Vagina (tissue), 2 donors: ENCODE measurements around the gene ACLY. TPM values are rescaled to one million over a fixed set of nuclear protein-coding genes. Genes with fewer than 3 reads are reported as not detected.

Experiments
- DNase-seq, 2 donors: peaks; one replicate each; pipeline ENCODE4 v3.0.0-alpha.2; 2017; ENCODE audit errors: extremely low spot score in 2 of 2
- H3K27ac ChIP-seq: fragments of 200-600 bp; sonication (generic); one replicate; pipeline ENCODE4 v1.5.1; 2019
- H3K27me3 ChIP-seq: fragments of 200-600 bp; sonication (generic); one replicate; pipeline ENCODE4 v1.5.1; 2019
- H3K36me3 ChIP-seq, 2 donors: fragments of 200-600 bp; sonication (generic); one replicate each; pipeline ENCODE4 v1.5.1; 2017 to 2019
- H3K4me1 ChIP-seq: fragments of 200-600 bp; sonication (generic); one replicate; pipeline ENCODE4 v1.5.1; 2019
- H3K4me3 ChIP-seq, 2 donors: fragments of 200-600 bp; sonication (generic); 1 replicate in 1 of 2; 2 replicates in 1 of 2; pipeline ENCODE4 v1.5.1; 2016 to 2019
- H3K9me3 ChIP-seq: fragments of 200-600 bp; sonication (generic); one replicate; pipeline ENCODE4 v1.5.1; 2019
- POLR2A ChIP-seq, 2 donors: fragments of 450-650 bp; IDR thresholded peaks; one replicate each; pipeline ENCODE4 v1.6.1; 2017; ENCODE audit warnings: antibody characterized with exemption in 2 of 2, mild to moderate bottlenecking in 2 of 2, moderate library complexity in 2 of 2
- POLR2AphosphoS5 ChIP-seq, 2 donors: sonication (generic); formaldehyde crosslinking; IDR thresholded peaks; one replicate each; pipeline ENCODE4 v1.9.0; 2017; ENCODE audit warnings: antibody characterized with exemption in 2 of 2, mild to moderate bottlenecking in 2 of 2, low read depth in 1 of 2; ENCODE audit not compliant: insufficient read depth in 1 of 2
- intact Hi-C: fragments of 100-400 bp; cut with DNase I; formaldehyde crosslinking; loops from one replicate; pipeline ENCODE4 v1.15.1; 2023
- total RNA-seq: library from RNA; depleted of rRNA; stranded (reverse); fragments of >200 nt; gene quantifications from one replicate; pipeline ENCODE4 v1.2.3, GENCODE V29; 2016
- TF ChIP-seq, protein P1 (sequence below), 3 experiments: fragments of 450-650 bp in 2 of 3; fragments of 200-600 bp in 1 of 3; sonication (generic) in 1 of 3; IDR thresholded peaks; one replicate each; pipeline ENCODE4 v1.5.1; 2017 to 2019; ENCODE audit warnings: antibody characterized with exemption in 3 of 3, mild to moderate bottlenecking in 2 of 3, moderate library complexity in 2 of 3

ACLY gene
- total RNA-seq, 1 donor from 2014 or later = 74.9 TPM

DNA sequence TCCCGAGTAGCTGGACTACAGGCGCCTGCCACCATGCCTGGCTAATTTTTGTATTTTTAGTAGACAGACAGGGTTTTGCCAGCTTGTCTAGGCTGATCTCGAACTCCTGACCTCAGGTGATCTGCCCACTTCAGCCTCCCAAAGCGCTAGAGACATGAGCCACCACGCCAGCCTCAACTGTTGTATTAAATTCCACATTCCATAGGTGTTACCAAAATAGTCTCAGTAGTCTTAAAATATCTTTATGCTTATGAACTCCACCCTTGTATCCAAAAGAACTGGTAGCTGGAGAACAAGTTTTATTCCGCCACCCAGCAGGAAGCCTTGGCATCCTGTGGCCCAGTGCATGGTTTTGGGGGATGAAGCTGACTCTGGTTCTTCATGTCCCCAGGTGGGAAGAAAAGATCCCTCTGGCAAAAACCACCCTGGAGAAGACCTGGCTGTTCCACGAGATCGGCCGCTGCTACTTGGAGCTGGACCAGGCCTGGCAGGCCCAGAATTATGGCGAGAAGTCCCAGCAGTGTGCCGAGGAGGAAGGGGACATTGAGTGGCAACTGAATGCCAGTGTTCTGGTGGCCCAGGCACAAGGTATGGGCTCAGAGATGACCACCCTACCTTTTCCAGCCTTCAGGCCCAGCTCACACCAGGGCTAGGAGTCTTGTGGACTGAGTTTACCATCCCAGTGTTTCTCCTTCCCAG, 30.2 kb upstream of the ACLY start:
- TF ChIP-seq POLR2AphosphoS5 (IDR thresholded peaks at IDR 0.05; ENCODE audit: insufficient read depth in 1 of 2, low read depth in 1 of 2) (no peak), POLR2A (IDR thresholded peaks at IDR 0.05) (no peak)
- TF ChIP-seq, protein P1, sequence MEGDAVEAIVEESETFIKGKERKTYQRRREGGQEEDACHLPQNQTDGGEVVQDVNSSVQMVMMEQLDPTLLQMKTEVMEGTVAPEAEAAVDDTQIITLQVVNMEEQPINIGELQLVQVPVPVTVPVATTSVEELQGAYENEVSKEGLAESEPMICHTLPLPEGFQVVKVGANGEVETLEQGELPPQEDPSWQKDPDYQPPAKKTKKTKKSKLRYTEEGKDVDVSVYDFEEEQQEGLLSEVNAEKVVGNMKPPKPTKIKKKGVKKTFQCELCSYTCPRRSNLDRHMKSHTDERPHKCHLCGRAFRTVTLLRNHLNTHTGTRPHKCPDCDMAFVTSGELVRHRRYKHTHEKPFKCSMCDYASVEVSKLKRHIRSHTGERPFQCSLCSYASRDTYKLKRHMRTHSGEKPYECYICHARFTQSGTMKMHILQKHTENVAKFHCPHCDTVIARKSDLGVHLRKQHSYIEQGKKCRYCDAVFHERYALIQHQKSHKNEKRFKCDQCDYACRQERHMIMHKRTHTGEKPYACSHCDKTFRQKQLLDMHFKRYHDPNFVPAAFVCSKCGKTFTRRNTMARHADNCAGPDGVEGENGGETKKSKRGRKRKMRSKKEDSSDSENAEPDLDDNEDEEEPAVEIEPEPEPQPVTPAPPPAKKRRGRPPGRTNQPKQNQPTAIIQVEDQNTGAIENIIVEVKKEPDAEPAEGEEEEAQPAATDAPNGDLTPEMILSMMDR (IDR thresholded peaks at IDR 0.05) = no peak
- Histone ChIP-seq H3K27me3 (no peaks in the 10 kb centered on the region), H3K4me1 (no peaks in the 10 kb centered on the region)

DNA sequence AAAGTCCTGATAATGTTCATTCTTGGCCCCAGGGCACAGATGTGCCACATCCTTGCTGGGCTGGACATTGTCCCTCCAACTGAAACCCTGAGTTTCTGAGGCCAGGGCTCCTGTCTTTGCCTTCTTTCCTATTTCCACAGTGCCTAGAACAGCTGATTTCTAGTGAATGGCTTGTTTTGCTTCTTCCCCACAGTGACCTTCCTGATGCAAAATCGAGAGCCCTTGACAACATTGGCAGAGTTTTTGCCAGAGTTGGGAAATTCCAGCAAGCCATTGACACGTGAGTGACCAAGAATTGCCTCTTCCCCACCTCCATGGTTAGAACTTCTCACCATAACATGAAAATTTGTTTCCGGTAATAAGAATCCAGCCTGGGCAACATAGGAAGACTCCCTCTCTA, 26.2 kb upstream of the ACLY start:
- Histone ChIP-seq H3K27me3 (no peaks in the 10 kb centered on the region), H3K36me3 (no peaks in the 10 kb centered on the region), H3K4me3 (no peak overlapping the region), H3K27ac (no peak overlapping the region), H3K9me3 (no peaks in the 10 kb centered on the region), H3K4me1 (no peaks in the 10 kb centered on the region)
- DNase-seq = no peak
- TF ChIP-seq, protein P1 (IDR thresholded peaks at IDR 0.05) = no peak
- TF ChIP-seq POLR2AphosphoS5 (IDR thresholded peaks at IDR 0.05; ENCODE audit: insufficient read depth in 1 of 2, low read depth in 1 of 2) (no peak), POLR2A (IDR thresholded peaks at IDR 0.05) (no peak)
- intact Hi-C loops = no loop called here

More for the DNA sequence above, 30.2 kb upstream of the ACLY start:
- no peak overlapping the region for H3K27ac ChIP-seq
- H3K4me3 ChIP-seq = no peak overlapping the region
- no peaks in the 10 kb centered on the region for H3K9me3 ChIP-seq
- DNase-seq = no peak
- intact Hi-C loops = no loop called here
- H3K36me3 ChIP-seq = no peaks in the 10 kb centered on the region

DNA sequence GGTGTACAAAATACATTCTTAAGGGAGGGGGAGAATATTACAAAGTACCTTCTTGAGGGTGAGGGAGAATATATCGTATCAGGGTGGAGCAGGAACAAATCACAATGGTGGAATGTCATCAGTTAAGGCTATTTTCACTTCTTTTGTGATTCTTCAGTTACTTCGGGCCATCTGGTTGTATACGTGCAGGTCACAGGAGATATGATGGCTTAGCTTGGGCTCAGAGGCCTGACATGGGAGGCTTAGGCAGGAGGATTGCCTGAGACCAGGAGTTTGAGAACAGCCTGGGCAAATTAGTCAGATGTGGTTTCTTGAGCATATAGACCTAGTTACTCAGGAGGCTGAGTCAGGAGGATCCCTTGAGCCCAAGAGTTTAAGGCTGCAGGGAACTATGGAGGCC, 24.7 kb upstream of the ACLY start:
- H3K27ac ChIP-seq = no peak overlapping the region
- no peaks in the 10 kb centered on the region for H3K4me1 ChIP-seq
- intact Hi-C loops = no loop called here
- H3K27me3 ChIP-seq = no peaks in the 10 kb centered on the region
- H3K4me3 ChIP-seq = no peak overlapping the region
- H3K36me3 ChIP-seq = no peaks in the 10 kb centered on the region
- no peak for DNase-seq
- H3K9me3 ChIP-seq = no peaks in the 10 kb centered on the region
- TF ChIP-seq POLR2AphosphoS5 (IDR thresholded peaks at IDR 0.05; ENCODE audit: insufficient read depth in 1 of 2, low read depth in 1 of 2) (no peak), POLR2A (IDR thresholded peaks at IDR 0.05) (no peak)
- TF ChIP-seq, protein P1 (IDR thresholded peaks at IDR 0.05) = no peak

DNA sequence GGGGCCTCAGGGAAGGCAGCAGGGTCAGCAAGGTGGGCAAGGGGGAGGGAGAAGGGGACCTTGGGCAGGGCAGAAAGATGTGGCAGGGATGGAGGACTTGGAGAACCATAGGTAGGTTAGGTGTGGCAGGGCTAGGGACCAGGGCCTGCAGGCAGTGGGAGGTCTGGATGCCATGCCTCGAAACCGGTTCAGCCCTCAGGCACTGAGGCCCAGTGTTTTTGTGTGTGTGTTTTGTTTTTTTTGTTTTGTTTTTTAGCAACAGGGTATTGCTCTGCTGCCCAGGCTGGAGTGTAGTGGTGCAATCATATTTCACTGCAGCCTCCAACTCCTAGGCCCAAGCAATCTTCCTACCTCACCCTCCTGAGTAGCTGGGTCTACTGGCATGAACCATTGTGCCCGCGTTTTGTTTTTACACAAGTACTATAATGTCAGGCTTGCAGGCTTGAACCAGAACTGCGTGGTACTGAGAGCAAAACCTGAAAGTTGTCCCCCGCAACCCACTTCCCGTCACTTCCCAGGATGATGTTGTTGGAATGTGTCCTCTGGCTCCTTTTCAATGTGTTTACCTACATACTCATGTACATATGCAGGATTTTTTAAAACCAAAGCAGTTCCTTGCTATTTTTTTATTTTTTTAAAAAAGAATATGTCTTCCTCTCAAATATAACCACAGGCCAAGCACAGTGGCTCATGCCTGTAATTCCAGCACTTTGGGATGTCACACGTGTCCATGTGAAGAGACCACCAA, 24.0 kb upstream of the ACLY start:
- no peaks in the 10 kb centered on the region for H3K36me3 ChIP-seq

More for the DNA sequence above, 24.0 kb upstream of the ACLY start:
- no peak for DNase-seq
- TF ChIP-seq POLR2AphosphoS5 (IDR thresholded peaks at IDR 0.05; ENCODE audit: insufficient read depth in 1 of 2, low read depth in 1 of 2) (no peak), POLR2A (IDR thresholded peaks at IDR 0.05) (no peak)
- TF ChIP-seq, protein P1 (IDR thresholded peaks at IDR 0.05) = no peak
- intact Hi-C loops = no loop called here
- Histone ChIP-seq H3K27me3 (no peaks in the 10 kb centered on the region), H3K27ac (no peak overlapping the region), H3K4me3 (no peak overlapping the region), H3K4me1 (no peaks in the 10 kb centered on the region), H3K9me3 (no peaks in the 10 kb centered on the region)
